ENCODE measurements around the gene EPG5. TPM values are rescaled to one million over a fixed set of nuclear protein-coding genes. Genes with fewer than 3 reads are reported as not detected.
"Not testable (repeated sequence)": the region's sequence is repeated elsewhere in the genome, so short reads cannot be mapped to it uniquely, and the experiment has no call there.

EPG5 gene
- total and polyA plus RNA-seq, 4 donors = 3.2 to 20.3 (median 11.1) TPM

GRCh38 chr18:45962461-45962860 is 4.7 kb downstream of the EPG5 start:
- no peak overlapping the region for H3K4me3 ChIP-seq (ENCODE audit: low read depth in 1 of 3, low read length in 3 of 3)
- H3K9ac ChIP-seq (ENCODE audit: low read depth in 1 of 2, low read length in 2 of 2) = no peak overlapping the region
- no peak for DNase-seq (ENCODE audit: low spot score)
- 58% methylated on average over 2 of the region's 2 CpGs for WGBS
- no peak overlapping the region for H3K27ac ChIP-seq (ENCODE audit: low read depth in 1 of 2, low read length in 2 of 2)
- TF ChIP-seq MAX (IDR thresholded peaks at IDR 0.05) (no peak), RAD21 (IDR thresholded peaks at IDR 0.05) (no peak), NR2F2 (IDR thresholded peaks at IDR 0.05) (no peak), TAF1 (conservative IDR thresholded peaks at IDR 0.05) (no peak), HNF4A (conservative IDR thresholded peaks at IDR 0.05) (no peak), EGR1 (IDR thresholded peaks at IDR 0.05; ENCODE audit: low read depth in 2 of 2) (no peak), YY1 (IDR thresholded peaks at IDR 0.05) (no peak), RXRA (IDR thresholded peaks at IDR 0.05) (no peak), GABPA (IDR thresholded peaks at IDR 0.05 in 1 of 2, conservative IDR thresholded peaks at IDR 0.05 in 1 of 2) (no peak), FOXA2 (IDR thresholded peaks at IDR 0.05) (no peak), FOXA1 (IDR thresholded peaks at IDR 0.05) (no peak)
- TF ChIP-seq, protein P1, sequence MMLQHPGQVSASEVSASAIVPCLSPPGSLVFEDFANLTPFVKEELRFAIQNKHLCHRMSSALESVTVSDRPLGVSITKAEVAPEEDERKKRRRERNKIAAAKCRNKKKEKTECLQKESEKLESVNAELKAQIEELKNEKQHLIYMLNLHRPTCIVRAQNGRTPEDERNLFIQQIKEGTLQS (IDR thresholded peaks at IDR 0.05) = no peak
- TF ChIP-seq, protein P2, sequence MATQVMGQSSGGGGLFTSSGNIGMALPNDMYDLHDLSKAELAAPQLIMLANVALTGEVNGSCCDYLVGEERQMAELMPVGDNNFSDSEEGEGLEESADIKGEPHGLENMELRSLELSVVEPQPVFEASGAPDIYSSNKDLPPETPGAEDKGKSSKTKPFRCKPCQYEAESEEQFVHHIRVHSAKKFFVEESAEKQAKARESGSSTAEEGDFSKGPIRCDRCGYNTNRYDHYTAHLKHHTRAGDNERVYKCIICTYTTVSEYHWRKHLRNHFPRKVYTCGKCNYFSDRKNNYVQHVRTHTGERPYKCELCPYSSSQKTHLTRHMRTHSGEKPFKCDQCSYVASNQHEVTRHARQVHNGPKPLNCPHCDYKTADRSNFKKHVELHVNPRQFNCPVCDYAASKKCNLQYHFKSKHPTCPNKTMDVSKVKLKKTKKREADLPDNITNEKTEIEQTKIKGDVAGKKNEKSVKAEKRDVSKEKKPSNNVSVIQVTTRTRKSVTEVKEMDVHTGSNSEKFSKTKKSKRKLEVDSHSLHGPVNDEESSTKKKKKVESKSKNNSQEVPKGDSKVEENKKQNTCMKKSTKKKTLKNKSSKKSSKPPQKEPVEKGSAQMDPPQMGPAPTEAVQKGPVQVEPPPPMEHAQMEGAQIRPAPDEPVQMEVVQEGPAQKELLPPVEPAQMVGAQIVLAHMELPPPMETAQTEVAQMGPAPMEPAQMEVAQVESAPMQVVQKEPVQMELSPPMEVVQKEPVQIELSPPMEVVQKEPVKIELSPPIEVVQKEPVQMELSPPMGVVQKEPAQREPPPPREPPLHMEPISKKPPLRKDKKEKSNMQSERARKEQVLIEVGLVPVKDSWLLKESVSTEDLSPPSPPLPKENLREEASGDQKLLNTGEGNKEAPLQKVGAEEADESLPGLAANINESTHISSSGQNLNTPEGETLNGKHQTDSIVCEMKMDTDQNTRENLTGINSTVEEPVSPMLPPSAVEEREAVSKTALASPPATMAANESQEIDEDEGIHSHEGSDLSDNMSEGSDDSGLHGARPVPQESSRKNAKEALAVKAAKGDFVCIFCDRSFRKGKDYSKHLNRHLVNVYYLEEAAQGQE (IDR thresholded peaks at IDR 0.05) = no peak
- TF ChIP-seq, protein P3, sequence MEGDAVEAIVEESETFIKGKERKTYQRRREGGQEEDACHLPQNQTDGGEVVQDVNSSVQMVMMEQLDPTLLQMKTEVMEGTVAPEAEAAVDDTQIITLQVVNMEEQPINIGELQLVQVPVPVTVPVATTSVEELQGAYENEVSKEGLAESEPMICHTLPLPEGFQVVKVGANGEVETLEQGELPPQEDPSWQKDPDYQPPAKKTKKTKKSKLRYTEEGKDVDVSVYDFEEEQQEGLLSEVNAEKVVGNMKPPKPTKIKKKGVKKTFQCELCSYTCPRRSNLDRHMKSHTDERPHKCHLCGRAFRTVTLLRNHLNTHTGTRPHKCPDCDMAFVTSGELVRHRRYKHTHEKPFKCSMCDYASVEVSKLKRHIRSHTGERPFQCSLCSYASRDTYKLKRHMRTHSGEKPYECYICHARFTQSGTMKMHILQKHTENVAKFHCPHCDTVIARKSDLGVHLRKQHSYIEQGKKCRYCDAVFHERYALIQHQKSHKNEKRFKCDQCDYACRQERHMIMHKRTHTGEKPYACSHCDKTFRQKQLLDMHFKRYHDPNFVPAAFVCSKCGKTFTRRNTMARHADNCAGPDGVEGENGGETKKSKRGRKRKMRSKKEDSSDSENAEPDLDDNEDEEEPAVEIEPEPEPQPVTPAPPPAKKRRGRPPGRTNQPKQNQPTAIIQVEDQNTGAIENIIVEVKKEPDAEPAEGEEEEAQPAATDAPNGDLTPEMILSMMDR (IDR thresholded peaks at IDR 0.05; ENCODE audit: low read depth, low read length, missing input control) = no peak
- H3K9me3 ChIP-seq (ENCODE audit: control insufficient read depth in 4 of 4, low read length in 3 of 4) = no peaks in the 10 kb centered on the region
- H3K27me3 ChIP-seq (ENCODE audit: control insufficient read depth in 4 of 4, insufficient read depth in 4 of 4, low read length in 3 of 4) = no peaks in the 10 kb centered on the region
- peaks cover 0 to 2% (median 0%) of the 10 kb centered on the region in 4 donors for H3K36me3 ChIP-seq (ENCODE audit: control insufficient read depth in 4 of 4, insufficient read depth in 3 of 4, low read depth in 1 of 4, low read length in 3 of 4)
- peaks cover 2 to 14% (median 6%) of the 10 kb centered on the region in 4 donors for H3K4me1 ChIP-seq (ENCODE audit: control insufficient read depth in 4 of 4, insufficient read depth in 4 of 4, low read length in 3 of 4)

GRCh38 chr18:45959484-45959883 is 7.6 kb downstream of the EPG5 start:
- H3K27me3 ChIP-seq (ENCODE audit: control insufficient read depth in 4 of 4, insufficient read depth in 4 of 4, low read length in 3 of 4); H3K27ac ChIP-seq (ENCODE audit: low read depth in 1 of 2, low read length in 2 of 2); DNase-seq (ENCODE audit: low spot score); H3K9ac ChIP-seq (ENCODE audit: low read depth in 1 of 2, low read length in 2 of 2); H3K4me3 ChIP-seq (ENCODE audit: low read depth in 1 of 3, low read length in 3 of 3); H3K36me3 ChIP-seq (ENCODE audit: control insufficient read depth in 4 of 4, insufficient read depth in 3 of 4, low read depth in 1 of 4, low read length in 3 of 4); H3K9me3 ChIP-seq (ENCODE audit: control insufficient read depth in 4 of 4, low read length in 3 of 4); H3K4me1 ChIP-seq (ENCODE audit: control insufficient read depth in 4 of 4, insufficient read depth in 4 of 4, low read length in 3 of 4): not testable (repeated sequence)
- WGBS = 98% methylated on average over 7 of the region's 7 CpGs
